HL-60/S4 (cell line): ENCODE data around the gene FAM3A.
"Not testable (repeated sequence)": the region's sequence is repeated elsewhere in the genome, so short reads cannot be mapped to it uniquely, and the experiment has no call there.

Source experiments
- in situ Hi-C: fragments of 300-500 bp; cut with MboI; formaldehyde crosslinking; loops from 2 replicates; pipeline ENCODE4 v1.14.3; 2022; ENCODE audit warnings: low sequenced_read_pairs

The FAM3A gene, protein sequence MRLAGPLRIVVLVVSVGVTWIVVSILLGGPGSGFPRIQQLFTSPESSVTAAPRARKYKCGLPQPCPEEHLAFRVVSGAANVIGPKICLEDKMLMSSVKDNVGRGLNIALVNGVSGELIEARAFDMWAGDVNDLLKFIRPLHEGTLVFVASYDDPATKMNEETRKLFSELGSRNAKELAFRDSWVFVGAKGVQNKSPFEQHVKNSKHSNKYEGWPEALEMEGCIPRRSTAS

DNA sequence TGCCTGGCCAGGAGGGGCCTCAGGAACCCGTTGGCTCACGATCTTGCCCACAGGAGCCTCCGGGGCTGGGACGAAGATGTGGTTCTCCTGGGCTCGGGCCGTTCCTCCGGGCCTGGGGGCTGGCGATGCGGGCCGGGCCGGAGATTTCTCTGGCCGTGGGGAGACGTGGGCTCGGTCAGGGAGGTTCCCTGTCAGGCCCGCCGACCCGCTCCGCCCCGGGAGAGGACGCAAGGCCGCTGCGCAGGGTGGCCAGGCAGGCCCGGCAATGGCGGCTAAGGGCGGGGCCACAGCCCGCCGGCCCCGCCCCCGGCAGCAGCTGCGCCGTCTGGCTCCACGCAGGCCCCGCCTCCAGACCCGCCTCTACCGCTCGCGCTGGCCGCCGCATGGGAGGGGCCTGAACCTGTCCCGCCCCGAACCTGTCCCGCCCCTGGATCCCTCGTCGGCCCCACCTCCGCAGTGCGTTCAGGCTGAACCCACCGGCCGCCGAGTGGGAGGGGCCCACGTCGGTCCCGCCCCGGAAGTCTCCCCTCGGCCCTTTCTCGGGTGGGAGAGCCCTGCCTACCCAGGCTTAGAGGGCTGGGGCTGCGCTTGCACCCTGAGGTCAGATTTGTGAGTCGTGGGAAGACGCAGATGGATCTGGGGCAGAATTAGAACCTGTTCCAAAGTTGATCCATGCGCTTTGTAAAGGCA, at the start of gene FAM3A:
FAM3A (minus strand) TSS at position 267 of the 690 bp plus-strand sequence. CDS start 460 bp downstream, outside the sequence.
- in situ Hi-C loops: no loop called here

DNA sequence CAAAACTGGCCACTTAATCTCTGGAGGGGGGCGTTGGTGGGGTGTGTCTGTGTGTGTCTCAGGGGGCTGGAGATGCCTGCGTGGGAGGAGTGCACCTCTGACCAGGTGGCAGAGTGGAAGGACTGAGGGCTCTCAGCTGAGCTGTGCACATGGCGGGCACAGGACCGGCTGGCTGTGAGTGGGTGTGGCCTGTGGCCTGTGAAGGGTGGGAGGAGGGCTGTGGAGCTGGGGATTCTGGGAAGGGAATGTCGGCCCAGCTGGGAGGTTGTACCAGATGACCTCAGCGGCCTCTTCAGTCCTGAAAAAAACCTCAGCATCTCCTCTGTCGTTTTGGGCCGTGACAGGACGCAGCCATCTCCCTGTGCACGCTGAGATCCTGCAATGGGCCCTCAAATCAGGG, 46.3 kb upstream of the FAM3A start:
- in situ Hi-C loops: not testable (repeated sequence)

DNA sequence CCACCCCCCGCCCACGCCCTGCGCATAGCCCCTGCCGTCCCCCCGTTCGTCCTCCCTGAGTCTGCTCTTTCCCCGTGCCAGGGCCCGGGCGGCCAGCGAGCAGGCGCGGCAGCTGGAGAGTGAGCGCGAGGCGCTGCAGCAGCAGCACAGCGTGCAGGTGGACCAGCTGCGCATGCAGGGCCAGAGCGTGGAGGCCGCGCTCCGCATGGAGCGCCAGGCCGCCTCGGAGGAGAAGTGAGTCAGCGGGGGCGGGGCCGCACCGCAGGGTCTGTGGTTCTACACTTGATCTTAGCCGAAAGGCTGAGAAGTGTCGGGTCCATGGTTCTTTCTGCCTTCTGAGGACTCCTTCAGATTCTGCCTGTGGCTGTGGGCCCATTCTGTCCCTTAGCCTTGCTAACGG, 44.3 kb upstream of the FAM3A start:
- in situ Hi-C loops: not testable (repeated sequence)

DNA sequence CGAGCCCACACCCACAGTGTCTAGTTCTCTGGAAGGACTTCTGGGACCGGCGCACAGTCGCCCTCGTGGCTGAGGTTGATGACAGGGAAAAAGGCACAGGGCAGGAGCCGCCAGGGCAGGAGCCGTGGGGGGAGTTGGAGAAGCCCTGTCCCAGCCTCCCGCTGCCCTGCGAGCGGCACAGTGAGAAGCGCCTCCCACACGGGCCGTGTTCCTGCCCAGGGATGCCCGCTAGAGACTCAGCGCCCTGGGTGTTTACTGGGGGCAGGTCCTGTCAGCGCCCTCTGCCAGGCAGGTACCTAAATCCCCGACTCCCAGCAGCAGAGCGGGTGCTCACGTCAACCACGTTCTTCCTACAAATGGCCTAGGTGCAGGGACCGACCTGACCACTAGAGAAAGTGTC, 42.9 kb upstream of the FAM3A start:
- in situ Hi-C loops: not testable (repeated sequence)

DNA sequence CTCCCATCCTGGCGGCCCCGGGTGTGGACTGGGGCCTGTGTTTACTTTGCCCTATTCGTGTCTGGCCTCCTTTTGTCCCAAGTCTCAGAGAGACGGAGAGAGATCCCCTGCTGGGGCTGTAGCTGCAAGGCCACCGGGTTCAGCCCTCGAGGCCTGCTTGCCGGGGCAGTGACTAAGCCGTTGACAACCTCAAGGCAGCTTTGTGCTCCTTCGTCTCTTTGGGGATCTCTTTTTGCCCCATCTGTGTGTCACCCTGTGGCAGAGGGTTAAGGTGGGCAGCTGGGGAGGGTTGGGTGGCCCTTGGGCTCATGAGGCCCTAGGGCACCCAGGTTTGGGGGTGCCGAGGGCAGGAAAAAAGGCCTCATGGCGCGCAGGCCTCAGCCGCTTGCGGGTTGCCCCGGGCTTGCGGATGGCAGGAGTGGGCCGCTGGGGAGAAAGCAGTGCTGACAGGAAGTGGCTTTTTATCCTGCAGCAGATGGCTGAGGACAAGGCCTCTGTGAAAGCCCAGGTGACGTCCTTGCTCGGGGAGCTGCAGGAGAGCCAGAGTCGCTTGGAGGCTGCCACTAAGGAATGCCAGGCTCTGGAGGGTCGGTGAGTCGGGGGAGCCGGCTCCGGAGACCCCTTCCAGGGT, 42.1 kb upstream of the FAM3A start:
- in situ Hi-C loops: not testable (repeated sequence)

DNA sequence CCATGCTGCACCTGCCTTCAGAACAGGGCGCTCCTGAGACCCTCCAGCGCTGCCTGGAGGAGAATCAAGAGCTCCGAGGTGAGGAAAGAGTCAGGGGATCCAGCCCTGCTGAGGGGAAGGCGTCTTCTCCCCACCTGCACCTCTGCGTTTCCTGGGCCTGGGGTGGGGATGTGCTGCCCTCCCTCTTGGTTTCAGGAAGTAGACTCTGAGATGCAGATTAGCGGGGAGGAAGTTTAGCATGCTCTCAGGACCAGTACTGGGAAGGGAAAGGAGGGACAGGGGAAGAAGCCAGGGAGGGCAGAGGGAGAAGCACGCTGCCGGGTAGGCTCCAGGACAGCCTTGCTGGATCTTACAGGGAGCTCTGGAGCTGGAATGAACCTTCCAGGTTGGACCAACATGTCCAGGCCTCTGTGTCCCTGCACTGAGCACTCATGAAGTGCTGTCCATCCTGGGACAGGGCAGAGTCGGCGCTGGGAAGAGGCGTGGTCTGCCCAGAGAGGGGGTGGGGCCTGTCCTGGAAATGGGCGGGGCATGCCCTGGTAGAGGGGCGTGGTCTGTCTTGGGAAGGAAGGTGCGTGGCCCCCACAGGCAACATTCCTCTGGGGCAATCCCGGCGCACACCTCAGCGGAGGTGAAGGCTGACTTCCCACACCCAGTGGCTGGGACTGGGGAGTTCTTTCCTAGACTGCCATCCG, 36.2 kb upstream of the FAM3A start:
- in situ Hi-C loops: not testable (repeated sequence)

DNA sequence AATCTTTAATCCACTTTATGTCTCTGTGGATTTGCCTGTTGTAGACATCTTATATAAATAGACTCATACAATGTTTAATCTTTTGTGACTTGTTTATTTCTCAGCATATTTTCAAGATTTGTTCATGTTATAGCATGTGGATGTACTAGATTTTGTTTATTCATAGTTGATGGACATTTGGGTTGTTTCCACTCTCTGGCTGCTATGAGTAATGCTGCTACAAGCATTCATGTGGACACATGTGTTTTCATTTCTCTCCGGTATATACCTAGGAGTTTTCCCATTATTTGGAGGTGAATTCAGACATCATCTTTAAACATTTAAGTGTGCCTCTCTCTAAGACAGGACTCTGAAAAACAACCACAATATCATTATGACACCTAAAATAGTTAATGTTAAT, 33.7 kb upstream of the FAM3A start:
- in situ Hi-C loops: loop anchor here (25.0 kb wide), 1 partner anchor 812 kb away; no protein-coding TSS in a partner anchor

DNA sequence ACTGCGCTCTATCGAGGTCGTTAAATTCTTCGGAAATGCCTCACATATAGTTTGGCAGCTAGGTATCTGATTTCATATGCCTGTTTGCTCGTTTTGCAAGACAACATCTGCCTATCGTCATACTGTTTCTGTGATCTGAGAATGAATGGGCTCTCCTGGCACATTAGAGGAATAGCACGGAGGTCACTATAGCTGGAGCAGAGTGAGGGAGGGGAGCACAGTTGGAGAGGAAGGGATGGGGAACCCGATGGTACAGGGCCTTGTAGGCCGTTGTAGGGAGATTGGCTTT, 31.9 kb upstream of the FAM3A start:
- in situ Hi-C loops: loop anchor here (25.0 kb wide), 1 partner anchor 811 kb away; no protein-coding TSS in a partner anchor

DNA sequence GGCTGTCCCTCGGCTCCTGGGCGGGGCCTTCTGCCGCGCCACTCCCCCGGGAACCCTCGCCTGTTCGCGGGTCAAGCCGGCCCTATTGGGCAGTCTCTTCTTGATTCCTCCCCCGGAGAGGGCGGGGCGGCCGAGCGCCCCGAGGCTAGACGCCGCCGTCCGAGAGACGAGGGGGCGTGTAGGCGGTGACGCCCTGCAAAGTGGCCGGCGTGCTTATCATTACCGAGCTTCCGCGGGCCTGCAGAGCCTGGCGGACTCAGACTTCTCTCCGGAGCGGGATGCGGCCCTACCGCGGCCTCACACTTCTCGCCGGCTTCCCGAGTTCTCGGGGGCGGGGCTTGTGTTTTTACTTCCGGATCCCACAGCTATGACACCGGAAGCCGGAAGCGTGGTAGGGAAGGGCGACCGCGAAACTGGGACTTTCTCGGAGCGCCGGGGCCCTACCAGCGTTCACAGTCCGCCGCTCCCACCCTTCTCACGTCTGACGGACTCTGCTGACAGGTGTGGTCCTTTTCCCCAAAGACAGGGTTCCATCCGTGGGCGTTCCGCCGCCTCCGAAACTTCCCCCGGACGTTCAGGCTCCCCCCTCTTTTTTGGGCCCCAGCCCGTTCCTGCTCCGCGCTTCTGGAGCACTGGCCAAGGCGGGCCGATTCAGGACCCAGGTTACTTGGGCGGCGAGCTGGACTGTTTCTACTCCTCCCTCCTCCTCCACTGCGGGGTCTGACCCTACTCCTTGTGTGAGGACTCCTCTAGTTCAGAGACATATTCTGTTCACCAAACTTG, 31.4 kb upstream of the FAM3A start, which contains the start of gene IKBKG:
IKBKG (plus strand) TSS at position 376 of the 783 bp plus-strand sequence. CDS start 4,383 bp downstream, outside the sequence.
- in situ Hi-C loops: loop anchor here (25.0 kb wide), 1 partner anchor 810 kb away; no protein-coding TSS in a partner anchor

DNA sequence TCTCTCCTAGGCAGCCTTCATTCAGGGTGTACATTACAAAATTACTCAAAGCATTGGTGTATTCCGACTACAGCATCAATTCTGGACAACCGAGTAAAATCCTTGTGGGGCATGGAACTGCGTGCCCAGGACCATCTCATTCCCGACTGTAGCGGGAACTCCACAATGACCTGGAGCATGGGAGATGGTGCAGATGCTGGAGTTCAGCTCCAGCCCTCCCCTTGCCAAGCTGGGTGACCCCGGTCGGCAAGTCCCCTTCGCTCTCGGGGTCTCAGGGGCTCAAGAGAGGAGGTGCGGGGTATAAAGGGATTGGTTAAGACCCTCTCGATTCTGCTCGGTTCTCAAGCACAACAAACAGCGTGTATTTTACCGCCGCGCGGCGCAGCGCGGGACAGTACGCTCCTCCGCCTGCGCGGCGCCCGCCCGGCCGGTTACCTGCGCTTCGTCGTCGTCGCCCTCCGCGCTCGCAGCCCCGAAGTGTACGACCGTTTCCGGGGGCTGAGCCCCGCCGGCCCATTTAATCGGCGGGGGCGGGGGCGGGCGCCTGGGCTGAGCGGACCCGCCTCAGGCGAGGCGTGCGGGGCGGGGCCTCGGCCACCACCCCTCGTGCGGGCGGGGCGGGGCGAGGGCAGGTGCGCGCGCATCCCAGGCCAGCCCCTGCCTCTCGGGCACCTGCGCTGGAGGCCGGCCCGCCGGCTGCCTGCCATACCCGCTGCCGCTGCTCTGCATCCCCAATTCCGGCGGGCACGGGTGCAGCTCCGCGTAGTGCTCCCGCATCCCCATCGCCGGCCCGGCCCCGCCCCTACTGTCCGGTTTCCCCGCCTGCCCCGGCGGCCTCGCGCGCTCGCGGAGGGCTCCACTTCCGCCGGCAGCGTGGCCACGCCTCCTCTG, 30.6 kb upstream of the FAM3A start, which contains the start of gene G6PD:
G6PD (minus strand) TSS at position 493 of the 891 bp plus-strand sequence. CDS start 691 bp downstream, outside the sequence.
- in situ Hi-C loops: loop anchor here (25.0 kb wide), 1 partner anchor 809 kb away; no protein-coding TSS in a partner anchor

DNA sequence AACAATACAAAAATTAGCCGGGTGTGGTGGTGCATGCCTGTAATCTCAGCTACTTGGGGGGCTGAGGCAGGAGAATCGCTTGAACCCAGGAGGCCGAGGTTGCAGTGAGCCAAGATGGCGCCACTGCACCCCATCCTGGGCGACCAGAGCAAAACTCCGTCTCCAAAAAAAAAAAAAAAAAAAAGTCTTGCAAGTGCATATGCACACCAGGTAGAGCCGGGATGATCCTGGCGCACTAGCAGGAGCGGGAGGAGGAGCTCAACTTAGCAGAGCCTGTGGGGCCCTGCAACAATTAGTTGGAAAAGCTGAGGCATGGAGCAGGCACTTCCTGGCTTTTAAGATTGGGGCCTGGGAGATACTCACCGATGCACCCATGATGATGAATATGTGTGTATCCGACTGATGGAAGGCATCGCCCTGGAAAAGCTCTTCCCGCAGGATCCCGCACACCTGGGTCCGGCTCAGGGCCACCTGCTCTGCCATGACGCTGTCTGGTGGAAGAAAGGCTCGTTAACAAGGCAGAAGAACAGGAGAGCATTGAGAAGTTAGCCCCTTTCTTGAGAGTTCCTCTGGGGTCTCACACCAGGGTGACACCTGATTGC, 29.7 kb upstream of the FAM3A start:
- in situ Hi-C loops: loop anchor here (25.0 kb wide), 1 partner anchor 808 kb away; no protein-coding TSS in a partner anchor

DNA sequence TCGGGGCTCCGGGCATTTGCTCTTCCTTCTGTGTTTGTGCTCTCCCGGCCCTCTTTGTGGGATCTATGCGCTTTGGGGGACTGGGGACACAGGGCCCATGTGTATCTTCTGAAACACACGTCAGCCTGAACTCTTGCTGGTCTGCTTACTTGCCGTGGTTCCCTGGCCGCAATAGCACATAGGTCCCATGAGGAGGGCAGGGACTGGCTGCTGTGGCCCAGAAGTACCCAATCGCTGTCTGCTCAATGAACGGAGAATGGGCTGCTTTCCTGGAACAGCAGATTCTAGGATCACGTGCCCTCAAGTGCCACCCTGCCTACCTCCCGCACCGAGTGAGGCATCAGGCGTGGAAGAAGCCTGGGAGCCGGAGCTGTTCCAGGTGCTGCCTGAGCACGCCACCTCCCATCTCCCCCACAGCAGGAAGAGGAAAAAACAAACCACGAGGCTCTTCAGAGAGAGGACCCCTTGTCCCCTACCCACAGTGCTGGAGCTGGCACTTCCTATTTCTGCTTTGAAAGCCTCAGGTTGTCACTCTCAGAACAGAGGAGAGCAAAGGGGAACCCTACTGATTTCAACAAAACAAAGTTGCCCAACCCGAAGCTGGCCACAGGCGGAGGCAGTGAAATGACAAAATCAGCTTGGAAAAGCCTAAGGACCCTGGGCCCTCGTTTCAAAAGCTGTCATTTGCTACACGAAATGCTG, 26.8 kb upstream of the FAM3A start:
- in situ Hi-C loops: loop anchor here (25.0 kb wide), 1 partner anchor 806 kb away; no protein-coding TSS in a partner anchor

DNA sequence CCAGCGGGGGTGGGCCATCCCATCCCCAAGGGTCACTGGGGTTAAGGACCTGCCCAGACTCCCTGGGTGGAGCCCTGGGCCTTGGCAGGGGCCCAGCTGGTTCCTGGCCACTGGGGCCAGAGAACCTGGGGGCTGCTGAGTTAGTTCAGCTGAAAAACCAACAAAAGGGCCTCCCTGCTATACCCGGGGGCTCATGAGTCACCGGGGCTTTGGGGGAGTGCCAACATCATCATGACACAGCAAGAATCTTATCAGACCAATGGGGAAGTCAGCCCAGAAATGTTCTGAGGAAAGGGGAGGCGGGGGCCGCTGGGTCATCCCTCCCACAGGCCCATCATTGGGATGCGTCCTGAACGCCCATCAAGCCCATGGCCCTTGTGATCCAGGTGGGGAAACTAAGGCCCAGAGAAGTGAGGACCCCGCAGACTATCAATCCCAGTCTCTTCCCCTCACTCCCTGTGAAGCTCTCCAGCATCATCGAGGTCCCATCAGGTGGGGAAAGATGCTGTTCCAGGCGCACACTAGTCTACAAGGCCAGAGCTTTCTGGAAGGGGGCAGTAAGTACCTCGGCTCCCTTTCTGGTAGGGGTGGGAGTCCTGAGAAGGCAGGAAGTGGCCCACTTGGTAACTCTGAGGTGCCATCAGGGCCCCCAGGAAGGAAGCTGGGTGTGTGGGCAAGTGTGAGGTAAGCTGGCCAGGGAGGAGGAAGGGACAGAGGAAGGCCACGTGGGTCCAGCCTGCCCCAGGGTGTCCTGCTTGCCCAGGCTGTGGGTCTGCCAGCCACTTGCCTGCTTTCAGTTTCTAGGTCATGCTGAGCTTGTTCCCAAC, 26.1 kb upstream of the FAM3A start:
- in situ Hi-C loops: loop anchor here (25.0 kb wide), 1 partner anchor 805 kb away; no protein-coding TSS in a partner anchor

DNA sequence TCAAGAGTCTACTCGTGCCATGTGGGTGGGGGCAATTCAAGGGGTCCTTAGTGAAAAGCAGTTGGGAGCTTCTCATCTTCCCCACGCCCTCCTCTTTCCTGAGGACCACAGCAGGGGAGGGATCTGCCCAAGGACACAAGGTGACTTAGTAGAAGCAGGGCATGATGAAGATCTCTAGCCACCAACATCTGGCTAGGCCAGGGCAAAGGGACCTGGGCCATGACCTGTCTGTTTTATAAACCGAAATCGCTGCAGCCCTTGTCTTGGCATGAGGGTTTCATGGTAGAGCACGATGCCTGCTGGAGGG, 25.5 kb upstream of the FAM3A start:
- in situ Hi-C loops: loop anchor here (25.0 kb wide), 1 partner anchor 804 kb away; no protein-coding TSS in a partner anchor

DNA sequence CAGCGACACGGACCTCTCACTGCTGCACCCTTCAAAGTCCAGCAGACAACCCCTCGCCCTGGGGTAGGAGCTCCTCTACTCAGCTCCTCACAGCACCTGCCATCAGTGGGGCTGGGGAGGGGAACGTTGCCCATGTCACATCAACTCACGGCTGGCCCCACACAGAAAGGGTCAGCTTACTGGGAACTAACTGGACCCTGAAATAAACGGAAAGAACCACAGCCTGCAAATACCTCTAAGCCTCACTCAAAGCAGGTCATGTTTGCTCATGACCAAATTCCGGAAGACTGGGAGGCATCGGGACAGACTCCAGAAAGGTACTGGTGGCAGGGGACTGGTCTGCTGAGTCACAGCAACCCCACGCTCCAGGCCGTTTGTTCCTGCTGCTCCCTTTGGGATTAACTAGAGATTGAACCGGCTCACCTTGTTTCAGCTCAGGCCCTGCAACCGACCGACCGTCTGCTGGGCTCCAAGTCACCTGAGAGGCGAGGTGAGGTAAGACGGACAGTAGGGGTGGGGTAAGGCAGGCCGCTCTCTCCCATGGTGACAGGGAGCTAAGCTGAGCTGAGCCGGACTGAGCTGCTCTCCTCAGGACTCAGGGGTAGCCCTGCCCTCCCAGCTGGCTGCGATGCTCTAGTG, 25.0 kb upstream of the FAM3A start:
- in situ Hi-C loops: loop anchor here (25.0 kb wide), 1 partner anchor 804 kb away; no protein-coding TSS in a partner anchor

DNA sequence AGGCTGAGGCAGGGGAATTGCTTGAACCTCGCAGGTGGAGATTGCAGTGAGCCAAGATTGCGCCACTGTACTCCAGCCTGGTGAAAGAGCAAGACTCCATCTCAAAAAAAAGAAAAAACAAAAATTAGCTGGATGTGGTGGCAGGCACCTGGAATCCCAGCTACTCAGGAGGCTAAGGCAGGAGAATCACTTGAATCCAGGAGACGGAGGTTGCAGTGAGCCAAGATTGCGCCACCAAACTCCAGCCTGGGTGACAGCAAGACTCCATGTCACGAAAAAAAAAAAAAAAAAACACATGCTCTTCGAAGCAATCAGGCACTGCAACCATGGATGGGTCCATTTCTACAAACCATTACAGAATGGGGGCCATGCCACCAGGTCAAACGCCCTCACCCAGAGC, 24.3 kb upstream of the FAM3A start:
- in situ Hi-C loops: loop anchor here (25.0 kb wide), 1 partner anchor 803 kb away; no protein-coding TSS in a partner anchor

DNA sequence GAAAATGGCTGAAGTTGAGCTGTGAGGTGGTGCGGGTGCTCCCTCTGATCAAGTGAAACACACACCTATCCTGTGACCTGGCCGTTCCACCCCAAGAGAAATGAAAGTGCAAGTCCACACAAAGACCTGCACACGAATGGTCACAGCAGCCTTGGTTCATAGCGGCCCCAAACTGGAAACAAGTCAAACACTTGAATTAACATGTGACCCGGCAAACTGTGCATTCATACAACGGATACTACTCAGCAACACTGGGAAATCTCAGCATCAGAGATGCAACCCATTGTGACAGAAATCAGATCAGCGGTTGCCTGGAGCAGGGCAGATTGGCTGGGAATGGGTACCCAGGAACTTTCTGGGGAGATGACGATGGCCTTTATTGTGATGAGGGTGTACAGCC, 23.0 kb upstream of the FAM3A start:
- in situ Hi-C loops: loop anchor here (25.0 kb wide), 1 partner anchor 802 kb away; no protein-coding TSS in a partner anchor
